Stimulated activated CD4-positive, alpha-beta T cell treated with anti-CD3 and anti-CD28 coated beads, Interleukin-12 subunit alpha, Interleukin-12 subunit beta, amount 100 ng/mL, for 4 hours (primary cell): ENCODE results near the gene CDKN2B-AS1.

Experiments
- DNase-seq: peaks from one replicate; pipeline ENCODE4 v3.0.0-alpha.2; 2020

CDKN2B-AS1 gene

DNA sequence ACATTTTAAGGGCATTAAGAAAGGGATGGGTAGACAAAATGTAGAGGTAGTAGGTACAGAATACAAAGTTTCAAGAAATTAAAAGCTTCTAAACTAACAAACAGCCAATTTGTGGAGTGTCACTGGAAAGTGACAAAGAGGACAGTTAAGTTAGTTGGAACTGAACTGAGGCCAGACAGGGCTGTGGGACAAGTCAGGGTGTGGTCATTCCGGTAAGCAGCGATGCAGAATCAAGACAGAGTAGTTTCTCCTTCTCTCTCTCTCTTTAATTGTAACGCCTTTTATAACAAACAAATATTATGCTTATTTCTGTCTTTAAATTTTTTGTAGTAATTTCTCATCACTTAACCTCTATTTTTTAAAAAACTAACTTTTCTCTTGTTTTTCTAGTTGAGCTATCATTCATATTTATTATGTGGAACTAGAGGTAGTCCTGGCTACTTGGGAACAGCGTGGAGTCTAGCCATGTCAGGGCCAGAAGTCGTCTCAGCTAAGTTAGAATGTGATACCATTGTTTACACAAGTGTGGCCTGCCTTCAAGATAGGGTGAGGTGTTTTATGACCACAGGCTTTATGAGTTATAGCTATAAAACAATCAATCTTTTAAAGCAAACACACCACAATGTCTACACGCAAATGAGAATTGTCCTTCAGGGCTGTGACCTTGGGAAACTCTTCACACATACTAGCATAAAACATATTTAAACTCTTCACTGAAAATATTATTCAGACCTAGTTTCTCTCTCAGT lies 129.8 kb downstream of the CDKN2B-AS1 start:
- no peak for DNase-seq

DNA sequence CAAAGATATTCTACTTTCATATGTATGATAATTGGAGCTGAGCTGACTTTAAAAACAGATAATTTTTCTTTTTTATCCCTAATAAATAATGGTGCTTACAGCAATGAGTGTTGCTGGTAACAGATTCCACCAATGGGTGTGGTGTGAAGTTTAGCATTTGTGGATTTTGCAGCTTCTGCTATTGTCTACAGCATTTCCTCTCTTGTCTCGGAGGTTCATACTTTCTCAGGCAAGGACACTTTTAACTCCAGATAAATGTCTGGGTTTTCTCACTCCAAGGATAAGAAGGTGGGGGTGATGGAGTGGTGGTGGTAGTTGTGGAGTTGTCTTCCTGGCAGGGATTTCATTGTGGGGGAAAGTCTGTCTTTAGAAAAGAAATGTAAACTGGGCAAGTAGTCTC lies 134.5 kb downstream of the CDKN2B-AS1 start:
- DNase-seq = no peak

DNA sequence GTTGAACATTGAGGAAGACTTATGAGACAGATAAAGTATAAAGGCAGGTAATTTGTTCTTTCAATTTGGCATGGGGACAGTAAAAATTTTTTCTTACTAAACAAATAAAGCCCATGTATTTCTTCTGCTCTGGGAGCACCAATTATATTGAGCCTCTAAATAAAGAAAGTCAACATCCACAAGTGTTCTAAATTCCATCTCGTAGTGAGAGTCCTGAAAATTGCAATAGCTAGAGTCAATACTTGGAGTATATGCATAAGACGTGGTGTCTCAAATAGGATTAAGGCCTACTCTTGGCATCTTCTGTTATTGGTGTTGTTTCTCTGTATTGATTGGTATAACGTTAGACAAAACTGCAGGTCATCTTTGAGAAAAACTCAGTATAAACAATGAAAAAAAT lies 135.0 kb downstream of the CDKN2B-AS1 start:
- no peak for DNase-seq

DNA sequence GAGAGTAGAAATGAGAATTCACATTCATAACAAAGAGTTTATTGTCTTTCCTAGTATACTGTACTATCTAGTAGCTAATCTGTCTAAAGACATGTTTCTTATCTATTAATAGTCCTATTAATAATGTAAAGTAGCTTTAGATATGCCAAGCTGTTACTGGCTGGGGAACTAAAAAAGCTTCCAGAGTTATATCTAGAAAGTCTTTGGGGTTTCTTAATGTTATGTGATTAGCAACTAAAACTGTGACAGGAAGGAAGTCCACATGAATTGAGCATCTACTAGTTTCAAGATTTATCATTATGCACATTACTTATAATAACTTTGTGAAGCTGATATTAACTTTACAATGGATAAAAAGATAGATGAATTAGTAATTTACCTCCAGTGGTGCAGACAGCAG lies 137.2 kb downstream of the CDKN2B-AS1 start:
- no peak for DNase-seq

DNA sequence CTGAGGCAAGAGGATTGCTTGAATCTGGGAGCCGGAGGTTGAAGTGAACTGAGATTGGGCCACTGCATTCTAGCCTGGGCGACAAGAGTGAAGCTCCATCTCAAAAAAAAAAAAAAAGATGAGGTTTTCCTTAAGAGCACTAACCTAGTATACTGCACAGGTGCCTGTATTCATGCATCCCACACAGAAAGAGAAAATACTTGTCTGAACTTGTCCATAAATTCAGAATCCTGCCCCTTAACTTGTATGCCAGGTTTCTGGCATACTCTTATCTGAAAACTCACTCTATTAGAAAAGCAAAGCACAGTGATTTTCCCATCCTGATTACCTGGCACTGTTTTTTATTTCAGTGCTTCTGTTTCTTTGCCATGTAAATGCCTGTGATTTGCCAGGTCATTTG lies 139.8 kb downstream of the CDKN2B-AS1 start:
- no peak for DNase-seq

DNA sequence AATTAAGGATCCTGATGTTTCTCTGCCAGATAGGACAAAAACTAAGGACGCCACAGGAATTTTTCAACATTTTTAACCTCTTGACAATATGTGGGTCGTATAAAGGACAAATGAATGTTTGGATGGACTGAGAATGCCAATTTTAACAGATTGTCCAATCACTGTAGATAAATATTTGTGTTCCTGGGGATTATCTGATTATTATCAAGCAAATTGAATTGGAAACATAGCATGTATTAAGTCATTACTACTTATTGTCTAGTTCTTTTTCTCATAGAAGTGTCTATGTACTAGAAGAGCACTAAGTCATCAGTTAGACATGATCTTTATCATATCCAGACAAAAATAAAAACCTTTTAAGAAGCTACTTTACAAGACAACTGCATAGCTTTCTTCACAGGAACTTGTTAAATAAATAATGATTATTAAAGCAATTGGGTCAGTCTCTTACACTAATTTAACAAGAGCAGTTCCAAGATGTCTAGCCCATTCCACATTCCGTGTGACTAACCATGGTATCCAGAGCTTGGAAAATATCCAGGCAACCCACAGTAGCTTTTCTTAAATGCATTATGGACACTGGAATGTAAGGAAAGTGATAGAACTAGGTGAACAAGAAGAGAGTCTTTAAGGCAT lies 142.0 kb downstream of the CDKN2B-AS1 start:
- DNase-seq = no peak

DNA sequence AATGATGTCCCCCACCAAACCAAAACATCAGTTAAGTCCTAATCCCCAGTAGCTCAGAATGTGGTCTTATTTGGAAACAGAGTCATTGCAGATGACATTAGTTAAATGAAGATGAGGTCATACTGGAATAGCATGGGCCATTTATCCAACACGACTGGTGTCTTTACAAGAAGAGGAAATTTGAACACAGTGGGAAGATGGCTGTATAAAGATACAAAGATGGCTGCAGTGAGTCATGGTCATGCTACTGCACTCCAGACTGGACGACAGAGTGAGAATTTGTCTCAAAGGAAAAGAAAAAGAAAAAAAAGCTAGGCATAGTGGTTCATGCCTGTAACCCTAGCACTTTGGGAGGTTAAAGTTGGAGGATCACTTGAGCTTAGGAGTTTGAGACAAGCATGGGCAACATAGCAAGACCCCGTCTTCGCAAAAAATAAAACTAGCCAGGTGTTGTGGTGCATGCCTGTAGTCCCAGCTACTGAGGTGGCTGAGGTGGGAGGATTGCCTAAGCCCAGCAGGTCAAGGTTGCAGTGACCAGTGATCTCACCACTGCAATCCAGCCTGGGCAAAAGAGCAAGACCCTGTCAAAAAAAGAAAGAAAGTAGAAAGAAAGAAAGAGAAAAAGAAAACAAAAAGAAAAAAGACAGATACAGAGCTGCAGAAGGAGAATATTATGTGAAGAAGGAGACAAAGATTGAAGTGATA lies 144.5 kb downstream of the CDKN2B-AS1 start:
- no peak for DNase-seq

DNA sequence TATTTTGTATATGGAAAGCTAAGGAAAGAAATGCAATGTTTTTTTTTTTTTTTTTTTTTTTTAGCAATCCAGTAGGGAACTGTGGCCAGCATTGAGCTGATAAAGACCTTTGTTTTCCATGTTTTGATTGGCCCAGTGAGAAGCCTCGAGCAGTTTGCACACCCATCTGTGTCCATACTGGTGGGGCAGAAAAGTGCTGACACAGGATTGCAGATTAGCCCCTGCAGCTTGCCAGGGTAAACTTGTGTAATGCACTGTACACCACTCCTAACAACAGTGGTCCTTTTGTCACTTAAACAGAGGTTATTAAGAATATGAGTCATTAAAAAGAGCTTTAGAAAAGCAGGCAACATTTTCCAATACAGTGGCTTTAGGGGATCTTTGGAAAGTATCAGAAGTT lies 147.3 kb downstream of the CDKN2B-AS1 start:
- DNase-seq = no peak

DNA sequence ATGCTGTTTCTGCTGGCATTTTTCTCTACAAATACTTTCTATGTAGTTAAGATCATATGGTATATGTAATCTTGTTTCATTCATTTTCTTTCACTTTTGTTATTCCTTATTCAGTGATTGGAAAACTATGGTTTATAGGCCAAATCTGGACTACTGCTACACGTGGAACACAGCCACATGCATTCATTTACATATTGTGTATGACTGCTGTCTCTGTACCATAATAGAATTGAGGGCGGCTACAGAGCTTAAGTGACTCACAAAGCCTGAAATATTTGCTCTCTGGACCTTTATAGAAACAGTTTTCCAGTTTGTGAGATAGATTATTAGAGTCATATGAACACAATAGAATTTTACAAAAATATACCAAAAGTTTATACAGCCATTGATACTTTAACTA lies 148.1 kb downstream of the CDKN2B-AS1 start:
- DNase-seq = no peak

DNA sequence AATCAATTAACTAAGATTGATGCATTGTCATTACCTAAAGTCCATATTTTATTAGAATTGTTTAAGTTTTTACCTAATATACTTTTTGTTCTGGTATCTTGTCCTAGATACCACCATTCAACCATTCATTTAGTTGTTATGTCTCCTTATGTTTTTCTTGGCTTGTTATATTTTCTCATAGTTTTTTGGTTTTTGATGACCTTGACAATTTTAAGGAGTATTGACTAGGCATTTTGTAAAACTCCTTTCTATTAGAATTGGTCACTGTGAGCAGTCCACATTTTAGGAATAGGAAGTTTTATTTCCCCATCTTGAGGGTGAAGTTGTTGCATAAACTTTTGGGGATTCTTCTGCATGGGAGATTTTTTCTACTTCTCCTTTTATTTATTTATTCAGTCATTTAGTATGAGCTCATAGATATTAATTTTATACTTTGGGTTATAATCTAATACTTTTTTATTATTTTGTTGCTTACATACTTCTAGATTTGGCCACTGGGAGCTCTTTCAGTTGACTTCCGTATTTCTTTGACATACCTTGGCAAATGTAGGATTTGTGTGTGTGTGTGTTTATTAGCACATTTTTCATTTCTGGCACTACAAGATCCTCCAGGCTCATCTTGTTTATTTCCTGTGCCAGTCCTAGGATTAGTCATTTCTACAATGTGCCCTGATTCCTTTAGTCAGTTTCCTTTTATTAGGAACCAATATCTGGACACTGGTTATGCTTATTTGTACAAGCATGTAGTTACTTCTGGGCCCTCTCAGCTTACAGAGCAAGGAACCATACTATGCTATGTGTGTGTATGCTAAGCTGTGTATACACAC lies 149.4 kb downstream of the CDKN2B-AS1 start:
- no peak for DNase-seq

DNA sequence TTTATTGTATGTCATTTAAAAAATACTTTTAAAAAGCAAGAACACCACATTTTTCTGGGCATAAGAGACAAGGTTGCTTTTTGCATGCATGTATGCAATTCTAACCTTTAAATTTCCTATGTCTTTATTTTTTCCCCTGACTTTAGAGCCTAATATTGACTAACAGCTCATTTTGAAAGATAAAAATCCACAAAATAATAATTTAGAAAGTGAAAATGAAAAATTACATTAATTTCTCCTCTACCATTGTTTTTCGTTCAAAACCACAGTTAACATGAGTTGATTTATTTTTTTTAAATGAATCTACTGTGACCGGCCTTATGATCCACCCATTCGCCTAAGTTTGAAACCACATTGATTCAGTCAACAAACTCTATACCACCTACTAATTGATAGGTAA lies 152.0 kb downstream of the CDKN2B-AS1 start:
- DNase-seq = no peak

DNA sequence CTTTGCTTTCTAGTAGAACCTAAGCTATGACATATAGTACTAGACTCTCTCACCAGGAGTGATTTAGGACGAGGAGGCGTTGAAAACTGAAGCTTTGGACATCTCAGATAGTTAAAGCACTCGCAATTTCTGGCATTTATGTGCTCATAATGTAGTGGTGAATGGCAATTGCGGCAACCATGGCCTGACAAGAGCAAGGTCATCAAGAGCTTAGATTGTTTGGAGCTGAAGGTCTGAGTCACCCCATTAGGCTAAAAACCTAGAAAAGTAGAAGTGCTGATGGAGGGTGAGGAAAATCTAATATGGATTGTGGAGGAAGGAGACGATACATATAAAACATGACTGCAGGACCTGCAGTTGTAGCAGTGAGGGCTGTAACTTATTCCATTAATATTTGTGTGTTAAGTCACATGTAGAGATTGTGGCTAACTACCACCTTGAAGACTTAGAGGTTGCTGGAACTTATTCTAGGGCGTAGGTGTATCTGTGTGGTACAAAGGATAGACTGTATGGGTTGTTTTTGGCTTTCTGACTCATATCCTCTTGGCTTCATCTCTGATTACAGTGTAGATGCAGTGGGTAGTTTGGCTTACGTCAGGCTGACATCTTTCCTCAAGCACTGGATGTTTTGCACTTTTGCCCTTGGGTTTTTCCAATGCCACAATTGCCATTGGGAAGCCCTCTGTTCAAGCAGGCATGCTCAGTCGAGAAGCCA lies 153.4 kb downstream of the CDKN2B-AS1 start:
- no peak for DNase-seq

DNA sequence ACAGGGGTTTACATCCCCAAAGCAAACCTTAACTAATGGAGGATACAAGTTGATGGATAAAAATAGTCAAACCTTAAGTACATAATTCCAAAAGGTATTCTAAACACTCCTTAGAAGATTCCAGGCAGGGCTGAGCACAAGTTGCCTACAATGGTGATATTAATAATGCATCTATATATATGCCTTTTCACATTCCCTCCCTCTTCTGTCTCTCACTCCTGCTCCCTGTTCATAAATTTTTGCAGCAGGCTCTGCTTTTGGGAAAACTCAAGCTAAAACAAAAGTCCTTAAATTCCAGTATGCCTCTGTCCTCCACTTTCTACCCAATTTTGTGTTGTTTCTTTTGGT lies 153.9 kb downstream of the CDKN2B-AS1 start:
- no peak for DNase-seq

DNA sequence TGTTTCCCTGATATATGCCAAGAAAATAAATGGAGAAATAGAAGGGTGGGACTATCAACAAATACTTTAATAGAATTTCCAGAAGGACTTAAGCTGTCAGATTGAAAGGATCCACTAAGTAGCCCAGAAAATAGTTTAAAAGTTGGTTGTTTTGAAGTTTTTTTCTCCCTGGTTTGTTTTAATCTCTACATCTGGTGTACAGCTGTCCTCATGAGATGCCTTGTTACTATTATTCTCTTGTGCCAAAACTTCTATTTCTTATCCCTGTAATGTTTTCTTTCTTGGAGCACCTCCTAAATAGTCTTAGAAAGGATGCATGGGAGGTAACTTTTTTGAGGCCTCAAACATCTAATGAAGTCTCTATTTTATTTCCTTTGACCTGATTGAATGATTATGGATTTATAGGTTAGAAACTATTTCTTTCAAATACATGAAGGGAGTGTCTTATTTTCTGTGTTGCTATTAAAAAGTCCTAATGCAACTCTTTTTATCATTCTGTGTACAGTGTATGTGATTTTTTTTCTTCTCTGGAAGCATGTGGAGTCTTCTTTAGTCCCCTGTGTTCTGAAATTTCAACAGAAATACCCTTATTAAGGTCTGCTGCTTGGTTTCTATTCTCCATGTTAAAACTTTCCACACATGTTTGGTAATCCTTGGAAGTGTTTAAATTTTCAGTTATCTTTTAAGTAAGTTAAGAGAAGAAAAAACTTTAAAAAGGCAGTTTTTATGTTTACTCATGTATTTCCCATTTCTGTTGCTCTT lies 154.5 kb downstream of the CDKN2B-AS1 start:
- no peak for DNase-seq

DNA sequence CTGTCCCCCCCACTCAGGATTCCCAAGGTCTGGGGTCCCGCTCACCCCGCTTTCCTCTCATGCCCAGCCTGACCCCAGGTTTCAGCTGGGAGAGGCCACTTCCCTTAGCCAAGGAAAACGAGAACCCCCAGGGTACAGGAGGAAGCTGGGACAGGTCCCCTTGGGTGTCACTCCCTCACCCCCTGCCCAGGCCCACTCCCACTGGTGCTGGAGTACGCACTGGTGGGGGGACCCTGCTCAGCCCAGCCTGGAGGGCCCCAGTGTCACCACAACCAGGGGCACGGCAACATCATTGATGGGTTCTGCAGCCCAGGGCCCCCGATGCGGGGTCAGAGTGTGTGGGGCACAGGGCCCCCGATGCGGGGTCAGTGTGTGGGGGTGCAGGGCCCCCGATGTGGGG lies 159.5 kb downstream of the CDKN2B-AS1 start:
- no peak for DNase-seq

DNA sequence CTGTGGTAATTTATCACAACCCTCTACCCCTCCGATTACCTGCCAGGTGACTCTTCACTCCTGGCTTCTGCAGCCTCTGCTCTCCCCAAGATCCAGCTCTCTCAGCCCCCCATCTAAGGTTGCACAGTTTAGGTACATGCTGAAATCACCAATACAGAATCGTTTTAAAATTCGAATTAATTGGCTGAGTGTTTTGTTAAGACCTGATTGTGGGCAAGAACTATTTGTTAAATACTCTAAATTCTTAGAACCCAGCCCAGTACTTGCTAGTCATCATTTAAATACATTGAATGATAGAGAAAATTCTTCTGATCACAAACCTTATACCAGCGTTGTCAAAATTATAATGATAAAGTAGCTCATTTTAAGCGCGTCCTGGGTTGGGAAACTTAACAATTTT lies 162.0 kb downstream of the CDKN2B-AS1 start:
- DNase-seq = no peak

DNA sequence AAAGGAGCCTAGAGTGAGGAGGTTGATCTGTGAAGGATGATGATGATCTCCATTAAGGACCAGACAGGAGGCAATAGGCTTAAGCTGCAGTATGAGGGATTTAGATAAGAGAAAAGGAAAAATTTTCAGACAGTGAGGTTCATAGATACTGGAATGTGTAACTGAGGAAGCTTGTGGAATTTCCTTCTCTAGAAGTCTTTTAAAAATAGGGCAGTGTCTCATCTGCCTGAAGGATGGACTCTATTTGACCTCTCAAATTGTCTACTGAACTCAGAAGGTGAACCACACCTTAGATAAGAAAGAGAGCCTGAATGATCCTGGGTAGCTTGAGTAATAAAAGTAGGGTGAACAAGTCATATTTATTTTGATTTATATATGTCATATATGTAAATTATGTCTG lies 162.7 kb downstream of the CDKN2B-AS1 start:
- no peak for DNase-seq

DNA sequence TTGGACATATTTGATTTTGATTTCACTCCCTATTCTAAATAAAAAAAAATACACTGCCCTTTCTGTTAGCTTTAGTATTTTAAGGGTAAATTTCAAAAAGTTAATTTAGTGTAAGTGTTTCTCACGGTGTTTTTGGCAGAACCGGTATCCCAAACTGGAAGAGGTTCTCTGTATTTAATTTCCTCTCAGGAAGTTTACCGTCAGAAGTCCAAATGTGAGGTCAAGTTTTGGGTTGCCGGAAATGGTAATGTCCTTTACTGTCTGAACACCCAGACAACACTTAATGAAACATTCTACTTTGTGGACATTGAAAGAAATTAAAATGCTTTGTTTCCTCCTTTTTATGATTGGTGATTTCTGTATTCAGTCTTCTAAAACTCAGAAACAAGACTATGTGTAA lies 163.2 kb downstream of the CDKN2B-AS1 start:
- no peak for DNase-seq

DNA sequence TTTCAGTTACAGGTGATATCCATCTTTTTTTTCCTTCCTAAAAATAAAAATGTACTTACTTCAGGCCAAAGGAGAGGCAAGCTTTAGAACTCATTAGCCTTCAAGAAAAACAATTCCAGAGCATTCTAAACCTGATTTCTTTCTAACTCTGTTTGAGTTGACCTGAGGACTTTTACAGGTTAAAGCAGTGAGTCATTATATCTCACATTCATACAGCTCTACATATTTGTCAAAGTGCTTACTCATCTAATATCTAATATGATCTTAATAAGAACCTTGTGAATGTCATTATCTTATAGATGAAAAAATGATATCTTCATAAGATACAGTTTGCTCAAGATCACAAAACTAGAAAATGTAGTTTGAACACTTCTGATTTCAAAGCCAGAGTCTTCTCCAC lies 163.7 kb downstream of the CDKN2B-AS1 start:
- DNase-seq = no peak

DNA sequence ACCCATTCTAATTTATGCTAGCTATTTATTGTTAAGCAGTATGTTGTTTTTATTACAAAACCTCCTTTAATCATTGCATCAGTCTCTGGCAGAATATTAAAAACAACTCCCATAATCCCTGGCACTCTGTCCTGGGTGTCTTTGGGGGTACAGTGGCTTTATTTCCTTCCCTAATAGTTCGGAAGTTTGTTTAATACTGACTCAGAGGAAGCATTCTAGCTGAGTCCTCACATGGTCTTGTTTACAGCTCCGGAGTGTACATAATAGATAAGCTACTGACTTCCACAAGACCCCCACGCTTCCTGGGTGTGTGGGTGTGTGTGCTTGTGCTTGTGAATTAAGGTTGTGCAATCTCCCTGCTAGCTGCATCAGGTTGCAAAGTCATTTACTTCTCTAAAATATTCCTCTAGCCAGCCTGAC lies 164.3 kb downstream of the CDKN2B-AS1 start:
- DNase-seq = no peak

DNA sequence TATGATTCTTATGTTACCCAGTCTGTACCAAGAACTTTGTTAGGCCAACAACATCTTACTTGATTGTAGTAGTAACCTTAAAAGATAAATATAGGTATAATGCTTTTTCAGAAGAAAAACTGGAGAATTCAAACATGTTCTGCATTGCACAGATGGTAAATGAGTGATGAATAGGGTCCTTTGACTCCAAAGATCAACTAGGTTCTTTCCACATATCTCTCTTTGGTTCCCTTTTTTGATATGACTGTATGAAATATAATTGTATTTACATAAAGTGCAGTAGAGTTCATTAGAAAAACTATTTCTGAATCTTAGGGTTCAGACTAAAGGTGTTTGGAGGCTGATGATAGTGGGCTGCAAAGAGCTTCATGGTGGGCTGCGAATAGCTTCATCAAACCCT lies 165.0 kb downstream of the CDKN2B-AS1 start:
- no peak for DNase-seq

DNA sequence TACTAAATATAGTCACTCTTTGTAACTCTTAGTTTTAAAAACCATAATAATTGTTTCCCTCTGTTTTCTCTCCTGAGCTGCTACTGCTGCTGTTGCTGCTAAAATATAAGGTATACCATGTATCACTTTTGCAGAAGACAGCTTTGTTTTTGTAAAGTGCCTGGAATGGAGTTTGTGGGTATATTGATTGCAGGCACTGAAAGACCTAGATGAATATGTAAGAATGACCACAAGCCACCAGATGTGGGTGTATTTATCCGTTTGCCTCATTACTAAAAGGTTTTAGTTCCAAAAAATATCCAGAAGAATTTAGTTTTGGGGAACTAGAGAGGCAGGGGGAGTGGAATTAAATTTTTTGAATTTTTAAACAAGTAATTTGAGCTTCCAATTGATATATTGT lies 165.6 kb downstream of the CDKN2B-AS1 start:
- DNase-seq = no peak
